Kidney epithelial cell (primary cell): Measurements from ENCODE around the gene ZNF415. TPM values are rescaled to one million over a fixed set of nuclear protein-coding genes. Genes with fewer than 3 reads are reported as not detected.
"Not testable (repeated sequence)": the region's sequence is repeated elsewhere in the genome, so short reads cannot be mapped to it uniquely, and the experiment has no call there.

Experiments used
- DNase-seq: peaks from one replicate; pipeline ENCODE4 v3.0.0-alpha.2; 2010; ENCODE audit warnings: low read depth
- H3K27me3 ChIP-seq: 2 replicates; pipeline ENCODE4 v1.6.0; 2011; ENCODE audit warnings: low read length; ENCODE audit not compliant: control insufficient read depth, insufficient read depth
- H3K36me3 ChIP-seq: 2 replicates; pipeline ENCODE4 v1.5.1; 2011; ENCODE audit warnings: low read length; ENCODE audit not compliant: control insufficient read depth, insufficient read depth
- H3K4me3 ChIP-seq: 2 replicates; pipeline ENCODE4 v1.5.1; 2011; ENCODE audit warnings: low read depth, mild to moderate bottlenecking, control low read depth, low read length
- total RNA-seq: library from RNA; depleted of rRNA; stranded (reverse); fragments of >200 nt; gene quantifications from 2 replicates; pipeline ENCODE4 v1.2.3, GENCODE V29; 2015
- TF ChIP-seq, protein P1 (sequence below): IDR thresholded peaks from 2 replicates; pipeline ENCODE4 v1.5.1; 2011; ENCODE audit warnings: mild to moderate bottlenecking, moderate library complexity, low read length, control low read depth, inconsistent platforms; ENCODE audit not compliant: insufficient read depth, poor library complexity, severe bottlenecking

The ZNF415 gene
- total RNA-seq, 1 donor from 2014 or later: 3.9 TPM

DNA sequence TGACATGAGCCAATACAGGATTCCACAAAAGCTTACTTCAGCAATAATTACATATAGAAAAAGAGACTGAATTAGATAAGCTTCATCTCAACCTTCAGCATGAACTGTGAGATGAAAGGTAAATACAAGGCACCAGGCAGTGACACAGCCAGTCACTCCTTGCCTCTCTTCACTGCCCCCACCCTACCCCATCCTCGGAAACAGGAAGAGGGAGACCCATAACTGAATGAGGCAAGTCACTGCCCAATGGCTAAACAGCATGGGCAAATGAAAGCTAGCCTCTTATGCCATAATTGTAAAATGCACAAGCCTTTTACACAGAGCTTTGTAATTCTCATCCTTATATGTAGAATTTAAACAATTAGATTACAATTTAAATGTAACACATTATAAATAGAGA is 31.2 kb downstream of the ZNF415 start:
- no peaks in the 10 kb centered on the region for H3K36me3 ChIP-seq
- H3K27me3 ChIP-seq: no peaks in the 10 kb centered on the region
- TF ChIP-seq, protein P1, sequence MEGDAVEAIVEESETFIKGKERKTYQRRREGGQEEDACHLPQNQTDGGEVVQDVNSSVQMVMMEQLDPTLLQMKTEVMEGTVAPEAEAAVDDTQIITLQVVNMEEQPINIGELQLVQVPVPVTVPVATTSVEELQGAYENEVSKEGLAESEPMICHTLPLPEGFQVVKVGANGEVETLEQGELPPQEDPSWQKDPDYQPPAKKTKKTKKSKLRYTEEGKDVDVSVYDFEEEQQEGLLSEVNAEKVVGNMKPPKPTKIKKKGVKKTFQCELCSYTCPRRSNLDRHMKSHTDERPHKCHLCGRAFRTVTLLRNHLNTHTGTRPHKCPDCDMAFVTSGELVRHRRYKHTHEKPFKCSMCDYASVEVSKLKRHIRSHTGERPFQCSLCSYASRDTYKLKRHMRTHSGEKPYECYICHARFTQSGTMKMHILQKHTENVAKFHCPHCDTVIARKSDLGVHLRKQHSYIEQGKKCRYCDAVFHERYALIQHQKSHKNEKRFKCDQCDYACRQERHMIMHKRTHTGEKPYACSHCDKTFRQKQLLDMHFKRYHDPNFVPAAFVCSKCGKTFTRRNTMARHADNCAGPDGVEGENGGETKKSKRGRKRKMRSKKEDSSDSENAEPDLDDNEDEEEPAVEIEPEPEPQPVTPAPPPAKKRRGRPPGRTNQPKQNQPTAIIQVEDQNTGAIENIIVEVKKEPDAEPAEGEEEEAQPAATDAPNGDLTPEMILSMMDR: no peak
- H3K4me3 ChIP-seq: no peak overlapping the region
- no peak for DNase-seq

DNA sequence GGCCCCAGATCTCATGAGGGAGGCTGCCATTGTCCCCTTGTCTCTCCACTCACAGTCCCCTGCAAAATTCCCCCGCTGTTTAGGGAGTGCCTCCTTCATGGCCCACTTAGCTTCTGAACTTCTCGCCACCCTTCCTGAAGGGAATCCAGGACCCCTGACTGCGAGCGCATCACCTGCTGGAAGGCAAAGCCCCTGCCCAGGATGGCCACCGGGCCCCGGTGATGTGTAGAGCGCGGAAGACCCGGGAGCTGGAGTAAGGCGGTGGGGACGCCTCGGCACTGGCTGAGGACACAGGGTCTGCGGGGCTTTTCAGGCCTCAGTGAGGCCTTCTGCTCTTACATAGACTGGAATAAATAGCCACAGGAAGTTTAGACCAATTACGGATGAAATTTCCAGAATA is 34.1 kb downstream of the ZNF415 start:
- DNase-seq, H3K36me3 ChIP-seq: not testable (repeated sequence)

DNA sequence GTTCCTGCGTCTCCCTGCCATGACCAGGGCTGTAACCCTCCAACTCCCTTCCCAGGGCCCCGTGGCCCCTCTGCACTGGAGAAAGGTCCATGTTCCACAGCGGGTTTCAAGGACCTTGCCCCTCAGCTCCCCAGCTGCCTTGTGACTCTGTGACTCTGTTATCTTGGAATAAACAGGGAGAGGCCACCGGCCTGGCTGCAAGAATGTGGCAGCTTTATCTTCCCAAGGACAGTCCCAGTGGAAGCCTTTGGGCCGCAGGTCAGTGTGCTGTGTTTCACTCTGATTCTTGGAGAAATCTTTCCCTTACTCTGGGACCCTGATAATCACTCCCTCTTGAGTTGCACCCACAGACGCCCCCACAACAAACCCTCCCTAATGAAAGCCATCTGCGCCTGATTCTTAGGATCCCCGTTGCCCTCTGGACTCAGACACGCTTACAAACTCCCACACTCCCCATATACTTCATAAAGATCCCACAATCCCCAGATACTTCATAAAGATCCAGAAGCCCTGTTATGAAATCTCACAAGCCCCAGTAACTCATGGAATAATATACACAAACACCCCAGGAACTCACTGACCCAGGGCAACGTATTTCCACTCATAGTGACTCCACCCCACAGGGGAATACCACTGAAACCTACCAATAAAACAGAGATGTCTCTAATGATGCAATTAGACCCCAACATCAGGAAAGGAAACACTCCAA is 35.6 kb downstream of the ZNF415 start:
- not testable (repeated sequence) for H3K36me3 ChIP-seq, H3K4me3 ChIP-seq, DNase-seq, H3K27me3 ChIP-seq

More for the DNA sequence above, 34.1 kb downstream of the ZNF415 start:
- H3K4me3 ChIP-seq, H3K27me3 ChIP-seq: not testable (repeated sequence)

DNA sequence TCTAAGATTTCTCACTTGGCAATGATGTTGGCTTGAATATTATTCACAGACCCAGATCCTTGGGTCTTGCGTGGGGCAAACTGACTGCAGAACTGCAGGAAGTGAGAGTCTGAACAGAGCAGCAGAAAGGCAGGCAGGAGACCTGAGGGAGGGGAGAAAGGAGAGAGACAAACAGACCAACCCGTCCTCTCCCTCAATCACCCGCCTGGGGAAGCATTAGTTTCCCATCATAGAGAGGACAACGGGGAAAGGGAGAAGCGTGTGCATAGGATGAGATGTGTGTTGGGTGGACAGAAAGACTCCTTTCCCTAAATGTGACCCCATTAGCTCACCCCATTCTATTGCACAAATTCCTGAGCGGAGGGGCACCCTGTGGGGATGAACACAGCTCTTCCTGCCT is 36.1 kb downstream of the ZNF415 start:
- not testable (repeated sequence) for H3K4me3 ChIP-seq, DNase-seq, H3K36me3 ChIP-seq

DNA sequence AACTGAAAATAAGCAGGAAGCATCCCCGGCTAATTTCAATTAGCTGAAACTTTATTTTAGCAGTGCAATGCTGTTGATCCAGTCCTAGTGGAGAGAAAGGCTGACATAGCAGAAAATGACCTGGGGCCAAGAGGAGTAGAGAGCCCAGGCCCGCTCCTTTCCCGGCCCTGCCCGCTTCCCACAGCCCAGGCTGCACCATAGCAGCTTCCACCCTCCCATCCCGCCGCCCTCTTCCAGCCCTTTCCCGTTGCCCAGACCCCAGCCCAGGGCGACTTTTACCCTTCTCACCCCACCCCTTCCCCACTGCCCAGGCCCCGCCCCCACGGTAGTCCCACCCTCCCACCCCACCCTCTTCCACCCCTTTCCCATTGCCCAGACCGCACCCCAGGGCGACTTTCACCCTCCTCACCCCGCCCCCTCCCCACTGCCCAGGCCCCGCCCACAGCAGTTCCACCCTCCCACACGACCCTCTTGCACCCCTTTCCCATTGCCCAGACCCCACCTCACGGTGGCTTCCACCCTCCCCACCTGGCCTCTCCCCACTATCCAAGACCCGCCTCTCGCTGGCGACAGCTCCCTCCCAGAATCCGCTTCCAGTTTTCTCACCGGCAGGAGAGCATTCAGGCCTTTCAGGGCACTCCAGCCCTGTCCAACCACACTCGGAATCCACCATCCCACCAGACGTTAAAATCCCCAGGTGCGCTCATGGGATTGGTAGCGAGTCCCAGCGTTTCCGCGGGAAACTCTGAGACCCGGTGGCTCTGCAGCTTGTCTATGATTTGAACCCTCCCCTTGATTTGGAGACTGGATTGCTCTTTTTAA is 37.7 kb downstream of the ZNF415 start:
- TF ChIP-seq, protein P1: no peak
- no peaks in the 10 kb centered on the region for H3K27me3 ChIP-seq
- DNase-seq: no peak
- peaks cover 1% of the 10 kb centered on the region for H3K36me3 ChIP-seq
- no peak overlapping the region for H3K4me3 ChIP-seq

More for the DNA sequence above, 36.1 kb downstream of the ZNF415 start:
- H3K27me3 ChIP-seq: not testable (repeated sequence)

DNA sequence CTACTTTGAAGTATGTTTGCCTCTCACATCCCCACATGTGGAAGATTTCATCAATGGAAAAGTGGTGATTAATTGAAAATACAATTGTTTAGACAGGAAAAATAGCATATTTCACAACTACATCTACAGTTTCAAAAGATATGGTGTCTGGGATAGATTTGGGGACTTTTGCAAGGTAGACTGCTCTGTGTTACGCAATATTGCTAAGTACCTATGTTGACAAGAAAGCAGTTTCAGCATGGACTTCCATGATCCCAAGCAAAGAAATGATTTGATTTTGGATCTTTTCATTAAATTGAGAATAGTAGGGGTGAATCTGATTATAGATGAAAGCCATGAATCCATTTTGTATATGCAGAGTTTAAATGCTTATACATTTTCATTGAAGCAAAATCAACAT is 40.0 kb downstream of the ZNF415 start:
- no peaks in the 10 kb centered on the region for H3K27me3 ChIP-seq
- no peak for DNase-seq
- no peak overlapping the region for H3K4me3 ChIP-seq
- TF ChIP-seq, protein P1: no peak
- H3K36me3 ChIP-seq: peaks cover 1% of the 10 kb centered on the region

DNA sequence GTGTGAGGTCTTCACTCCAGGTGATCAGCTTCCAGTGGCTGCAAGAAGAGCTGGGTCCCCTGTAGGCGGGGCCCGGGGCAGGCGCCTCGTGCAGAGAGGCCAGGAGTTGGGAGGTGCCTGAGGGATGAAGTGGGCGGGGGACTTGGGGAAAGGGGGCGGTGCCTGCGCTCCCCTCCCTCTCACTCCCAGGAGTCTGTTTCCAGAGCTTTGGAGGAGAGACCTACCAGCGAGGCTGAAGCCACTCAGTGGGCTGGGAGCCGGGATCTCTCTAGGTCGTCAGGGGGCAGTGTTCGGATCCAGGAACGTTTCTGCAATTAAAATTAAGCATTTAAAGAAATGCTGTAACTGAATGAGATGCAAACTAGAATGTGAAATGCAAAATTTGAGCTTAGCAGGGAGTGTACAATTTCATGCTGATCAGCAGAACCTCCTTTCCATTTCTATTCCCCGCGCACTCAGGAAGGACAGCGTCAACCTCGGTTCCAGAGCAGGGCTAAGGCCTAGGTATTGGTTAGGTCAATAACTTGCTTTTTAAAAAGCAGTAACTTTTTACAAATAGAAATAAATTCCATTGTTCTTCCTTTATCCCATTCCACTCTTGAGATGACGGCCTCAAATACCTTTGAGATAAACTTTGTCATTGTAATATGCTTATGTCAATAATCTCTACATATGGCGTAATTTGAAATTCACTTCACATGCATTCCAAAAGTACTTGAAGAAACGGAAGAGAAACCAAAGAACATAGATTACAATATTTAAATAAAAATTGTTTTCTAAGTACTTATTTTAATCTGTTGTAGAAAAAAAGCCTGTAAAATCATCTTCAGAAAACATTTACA is 41.1 kb downstream of the ZNF415 start:
- Histone ChIP-seq H3K27me3 (no peaks in the 10 kb centered on the region), H3K4me3 (no peak overlapping the region), H3K36me3 (peaks cover 1% of the 10 kb centered on the region)
- TF ChIP-seq, protein P1: no peak
- DNase-seq: no peak
